ENCODE measurements around the gene TKT.
"Not testable (repeated sequence)": the region's sequence is repeated elsewhere in the genome, so short reads cannot be mapped to it uniquely, and the experiment has no call there.

TKT gene, protein sequence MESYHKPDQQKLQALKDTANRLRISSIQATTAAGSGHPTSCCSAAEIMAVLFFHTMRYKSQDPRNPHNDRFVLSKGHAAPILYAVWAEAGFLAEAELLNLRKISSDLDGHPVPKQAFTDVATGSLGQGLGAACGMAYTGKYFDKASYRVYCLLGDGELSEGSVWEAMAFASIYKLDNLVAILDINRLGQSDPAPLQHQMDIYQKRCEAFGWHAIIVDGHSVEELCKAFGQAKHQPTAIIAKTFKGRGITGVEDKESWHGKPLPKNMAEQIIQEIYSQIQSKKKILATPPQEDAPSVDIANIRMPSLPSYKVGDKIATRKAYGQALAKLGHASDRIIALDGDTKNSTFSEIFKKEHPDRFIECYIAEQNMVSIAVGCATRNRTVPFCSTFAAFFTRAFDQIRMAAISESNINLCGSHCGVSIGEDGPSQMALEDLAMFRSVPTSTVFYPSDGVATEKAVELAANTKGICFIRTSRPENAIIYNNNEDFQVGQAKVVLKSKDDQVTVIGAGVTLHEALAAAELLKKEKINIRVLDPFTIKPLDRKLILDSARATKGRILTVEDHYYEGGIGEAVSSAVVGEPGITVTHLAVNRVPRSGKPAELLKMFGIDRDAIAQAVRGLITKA

GRCh38 chr3:53255775-53256703, at the start of gene TKT:
TKT (minus strand) TSS chr3:53256022; CDS start chr3:53255942, 80 bp downstream.
- DNase-seq (ENCODE audit: low read depth): no peak

DNA sequence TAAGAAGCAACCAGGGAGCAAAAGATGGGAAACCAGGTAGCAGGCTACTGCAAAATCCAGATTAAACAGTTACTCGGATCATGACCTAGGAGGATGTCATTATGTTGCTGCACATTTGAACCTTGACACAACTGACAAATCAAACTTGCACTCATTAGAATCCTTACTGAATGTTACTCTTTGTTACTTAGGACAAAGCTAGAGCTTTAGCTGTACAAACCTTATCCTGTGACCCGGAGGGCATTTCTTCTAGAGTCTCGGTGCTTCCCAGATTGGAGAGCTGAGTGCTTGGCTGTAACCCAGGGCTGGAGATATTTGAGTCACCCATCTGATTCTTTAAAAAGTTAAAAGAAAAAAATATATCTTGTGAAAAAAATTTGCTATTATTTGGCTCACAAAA, 48.1 kb upstream of the TKT start:
- DNase-seq (ENCODE audit: low read depth): no peak

DNA sequence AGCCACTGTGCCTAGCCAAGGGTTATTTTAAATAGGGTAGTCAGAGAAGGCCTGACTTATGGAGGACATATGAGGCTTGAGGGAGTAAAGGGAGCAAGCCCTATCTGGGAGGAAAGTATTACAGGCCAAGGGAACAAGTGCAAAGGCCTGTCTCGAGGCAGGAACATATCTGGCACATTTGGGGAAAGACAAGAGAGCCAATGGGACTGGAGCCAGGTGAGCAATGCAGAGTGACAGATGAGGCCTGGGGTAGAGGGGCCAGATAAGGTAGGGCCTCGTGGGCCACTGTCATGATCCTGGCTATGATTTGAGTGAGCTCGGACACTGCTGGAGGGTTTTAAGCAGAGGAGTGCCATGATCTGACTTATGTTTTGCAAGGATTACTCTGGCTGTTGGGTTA, 47.7 kb upstream of the TKT start:
- no peak for DNase-seq (ENCODE audit: low read depth)

- no peak for DNase-seq (ENCODE audit: low read depth)
Measured at GRCh38 chr3:53300826-53301225, 45.0 kb upstream of the TKT start.

- peak; percentile 14 for DNase-seq (ENCODE audit: low read depth)
Measured at GRCh38 chr3:53299611-53300023, 43.8 kb upstream of the TKT start.

- no peak for DNase-seq (ENCODE audit: low read depth)
Measured at GRCh38 chr3:53295410-53295809, 39.6 kb upstream of the TKT start.

DNA sequence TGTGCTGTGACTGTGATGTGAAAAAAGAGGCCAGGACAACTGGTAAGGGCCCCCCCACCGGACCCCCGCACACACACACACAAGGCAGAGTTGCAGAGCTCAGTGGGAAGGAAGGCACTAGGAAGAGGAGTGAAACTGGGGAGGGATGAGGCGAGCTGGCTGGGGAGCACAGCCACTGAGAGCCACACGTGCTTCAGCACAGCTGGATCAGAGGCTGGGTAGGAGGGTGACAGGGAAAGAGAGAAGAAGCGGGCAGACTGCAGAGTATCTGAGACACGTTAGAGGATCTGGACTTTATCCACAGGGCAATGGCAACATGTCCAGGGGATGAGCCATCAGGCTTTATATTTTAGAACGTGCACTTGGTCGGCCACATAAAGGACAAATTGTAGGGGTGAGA, 38.0 kb upstream of the TKT start:
- DNase-seq (ENCODE audit: low read depth): no peak

DNA sequence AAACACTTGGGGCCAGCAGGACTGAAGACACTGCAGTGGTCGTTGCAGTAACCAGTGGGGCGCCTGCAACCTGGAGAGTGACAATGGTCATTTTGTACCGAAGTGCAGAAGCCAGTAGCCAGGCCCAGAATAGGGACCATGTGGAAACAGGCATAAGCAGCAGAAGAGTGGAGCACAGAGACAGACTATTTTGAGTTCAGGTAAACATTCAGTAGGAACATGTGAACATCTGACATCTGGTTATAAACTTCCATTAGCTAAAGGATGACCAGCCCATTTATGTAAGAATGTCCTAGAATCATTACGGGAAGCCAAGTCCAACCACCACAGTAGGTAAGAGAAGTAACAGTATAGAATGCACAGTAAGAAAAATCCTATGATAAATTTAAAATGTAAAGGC, 32.4 kb upstream of the TKT start:
- DNase-seq (ENCODE audit: low read depth): no peak

- DNase-seq (ENCODE audit: low read depth): no peak
Measured at GRCh38 chr3:53287131-53287629, 31.4 kb upstream of the TKT start.

- DNase-seq (ENCODE audit: low read depth): no peak
Measured at GRCh38 chr3:53286727-53287126, 30.9 kb upstream of the TKT start.

DNA sequence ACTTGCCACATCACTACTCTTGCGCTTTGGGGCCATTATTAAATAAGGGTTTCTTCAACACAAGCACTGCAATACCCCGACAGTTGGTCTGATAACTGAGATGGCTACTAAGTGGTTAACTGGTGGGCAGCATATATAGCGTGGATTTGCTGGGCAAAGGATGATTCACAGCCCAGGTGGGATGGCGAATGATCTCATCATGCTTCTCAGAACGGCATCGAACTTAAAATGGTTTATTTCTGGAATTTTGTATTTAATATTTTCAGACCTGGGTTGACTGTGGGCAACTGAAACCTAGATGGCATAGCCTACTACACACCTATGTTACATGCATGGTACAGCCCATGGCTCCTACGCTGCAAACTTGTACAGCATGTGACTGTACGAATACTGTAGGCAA, 26.8 kb upstream of the TKT start:
- DNase-seq (ENCODE audit: low read depth): no peak

- DNase-seq (ENCODE audit: low read depth): no peak
Measured at GRCh38 chr3:53278667-53279066, 22.8 kb upstream of the TKT start.

DNA sequence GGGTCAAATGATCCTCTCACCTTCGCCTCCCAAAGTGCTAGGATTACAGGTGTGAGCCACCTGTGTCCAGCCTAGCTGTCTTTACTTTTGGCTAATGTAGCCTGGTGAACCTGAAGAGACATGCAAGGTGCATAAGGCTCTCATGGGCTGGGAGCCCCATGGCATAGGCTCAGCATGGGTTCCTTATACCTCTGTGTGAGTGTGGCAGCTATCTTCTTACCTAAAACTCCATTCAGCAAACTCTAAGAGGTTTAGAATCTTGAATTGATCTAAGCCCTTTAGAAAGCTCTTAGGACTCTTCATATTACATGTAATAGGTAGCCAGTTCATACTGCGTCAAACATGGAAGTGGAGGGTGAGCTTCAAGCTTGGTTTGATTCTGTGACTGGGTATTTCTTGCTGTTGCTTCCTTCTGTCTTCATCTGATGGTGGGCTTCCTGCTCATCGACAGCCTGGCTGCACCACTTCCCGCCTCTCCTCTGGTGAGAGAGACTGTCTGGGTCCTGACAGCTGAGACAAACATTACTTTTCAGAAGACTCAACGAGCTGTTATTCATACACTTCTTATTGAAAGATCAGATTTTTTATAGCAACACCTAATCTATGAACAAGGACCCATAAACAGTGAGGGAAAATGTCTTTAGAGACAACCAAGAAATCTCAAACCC, 19.2 kb upstream of the TKT start:
- DNase-seq (ENCODE audit: low read depth): no peak

- DNase-seq (ENCODE audit: low read depth): no peak
Measured at GRCh38 chr3:53273146-53273670, 17.4 kb upstream of the TKT start.

DNA sequence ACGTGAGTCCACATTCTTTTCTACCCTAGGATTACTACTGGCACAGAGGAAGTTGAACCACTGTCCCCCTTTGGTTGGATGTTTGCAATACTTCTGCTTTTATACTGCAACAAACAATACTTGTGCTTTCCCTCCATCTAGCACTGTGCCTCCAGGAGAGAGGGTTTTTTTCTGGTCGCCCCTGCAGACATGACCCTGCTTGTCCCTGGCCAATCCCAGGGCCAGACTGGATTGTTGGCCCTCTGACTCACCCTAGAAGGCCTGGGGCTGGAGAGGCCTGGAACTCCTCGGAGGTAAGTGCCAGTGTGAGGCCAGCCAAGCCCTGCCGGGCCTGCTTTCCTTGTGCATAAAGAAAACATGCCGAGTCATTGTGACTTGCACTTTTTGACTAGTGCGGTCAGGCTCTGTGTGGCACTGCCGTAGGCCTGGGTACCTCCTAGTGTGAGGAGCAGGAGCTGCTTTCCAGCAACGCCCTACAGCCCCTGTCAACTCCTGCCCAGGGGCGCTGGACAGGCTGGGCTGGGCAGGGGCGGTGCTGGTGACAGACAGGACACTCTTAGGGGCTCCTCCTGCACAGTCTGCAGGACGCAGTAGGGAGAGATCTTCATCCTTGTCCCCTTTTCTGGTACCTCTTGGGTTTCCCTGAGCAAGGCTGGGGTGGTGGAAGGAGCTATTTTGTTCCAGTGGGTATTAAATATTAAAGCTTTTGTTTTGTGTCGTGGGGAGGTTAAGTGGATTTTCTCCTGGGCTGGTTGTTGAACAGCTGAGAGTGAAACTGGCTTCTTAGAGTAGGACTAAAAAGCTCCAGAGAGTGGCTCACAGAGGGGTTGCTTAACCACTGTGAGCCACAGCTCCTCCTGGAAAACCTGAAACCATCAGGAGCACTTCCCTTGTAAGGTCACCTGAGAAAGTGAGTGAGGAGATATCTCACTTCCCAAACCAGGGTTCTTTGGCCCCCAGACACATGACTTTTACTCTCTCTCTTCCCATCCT, 14.4 kb upstream of the TKT start:
- DNase-seq (ENCODE audit: low read depth): peak; percentile 58

GRCh38 chr3:53269193-53269592, 13.4 kb upstream of the TKT start:
- DNase-seq (ENCODE audit: low read depth): not testable (repeated sequence)

GRCh38 chr3:53267766-53268165, 11.9 kb upstream of the TKT start:
- no peak for DNase-seq (ENCODE audit: low read depth)

DNA sequence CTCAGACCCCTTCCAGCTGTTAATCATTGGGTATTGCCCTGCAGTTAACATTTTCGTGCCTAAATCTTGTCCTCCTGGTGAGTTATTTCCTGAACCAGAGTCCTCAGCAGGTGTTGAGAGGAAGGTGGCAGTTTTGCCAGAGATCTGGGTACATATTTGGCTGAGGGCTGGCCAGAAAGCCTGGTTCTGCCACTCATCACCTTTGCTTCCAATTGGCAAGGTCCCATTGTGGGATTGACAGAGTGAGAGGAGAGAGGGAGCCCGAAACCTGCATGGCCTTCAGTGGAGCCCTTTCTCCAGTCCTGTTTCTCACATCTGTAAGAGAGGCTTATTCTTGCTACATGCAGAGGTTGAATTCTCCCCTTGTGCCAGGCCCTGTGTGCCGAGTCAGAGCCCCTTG, 8.9 kb upstream of the TKT start:
- no peak for DNase-seq (ENCODE audit: low read depth)

DNA sequence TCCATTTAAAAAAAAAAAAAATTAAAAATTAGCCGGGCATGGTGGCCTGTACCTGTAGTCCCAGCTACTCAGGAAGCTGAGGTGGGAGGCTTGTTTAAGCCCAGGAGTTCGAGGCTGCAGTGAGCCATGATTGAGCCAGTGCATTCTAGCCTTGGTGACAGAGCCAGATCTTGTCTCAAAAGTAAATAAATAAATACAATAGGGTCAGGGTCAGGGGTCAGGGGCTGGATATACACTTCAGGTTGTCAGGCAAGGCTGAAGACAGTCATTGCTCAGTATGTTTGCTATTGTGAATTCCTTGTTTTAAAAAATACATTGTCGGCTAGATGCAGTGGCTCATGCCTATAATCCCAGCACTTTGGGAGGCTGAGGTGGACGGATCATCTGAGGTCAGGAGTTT, 8.1 kb upstream of the TKT start:
- no peak for DNase-seq (ENCODE audit: low read depth)

DNA sequence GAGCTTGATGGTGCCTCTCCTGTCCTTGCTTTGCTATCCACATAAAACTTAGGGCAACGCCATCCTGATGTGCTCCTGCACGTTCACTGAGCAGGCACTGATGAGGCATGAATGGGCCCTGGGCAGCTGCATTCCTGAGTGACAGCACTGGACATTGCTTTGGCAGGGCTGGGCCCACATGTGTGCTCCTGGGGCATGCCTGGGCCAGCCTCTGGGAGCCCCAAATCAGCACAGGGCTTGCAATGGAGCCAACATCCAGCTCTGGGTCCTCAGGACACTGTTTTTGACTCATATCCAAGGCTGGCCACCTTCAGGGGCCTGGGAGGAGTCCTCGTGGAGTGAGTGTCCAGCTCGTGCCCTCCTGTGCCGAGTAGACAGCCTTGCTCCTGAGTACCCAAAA, 5.9 kb upstream of the TKT start:
- DNase-seq (ENCODE audit: low read depth): no peak
